Trophoblast cell (in vitro differentiated cells and primary cell): ENCODE data around the gene STYXL1.

Experiments
- DNase-seq, 2 donors: peaks; one replicate each; pipeline ENCODE4 v3.0.0-alpha.2; 2016
- H2AFZ ChIP-seq: 2 replicates; pipeline ENCODE4 v1.6.1; 2013; ENCODE audit warnings: low read length, moderate library complexity, mild to moderate bottlenecking; ENCODE audit not compliant: insufficient read depth, poor library complexity
- H2AK5ac ChIP-seq: 2 replicates; pipeline ENCODE4 v1.6.1; 2013; ENCODE audit warnings: mild to moderate bottlenecking, low read length
- H2BK120ac ChIP-seq: 2 replicates; pipeline ENCODE4 v1.6.1; 2013; ENCODE audit warnings: low read length, mild to moderate bottlenecking, moderate library complexity; ENCODE audit not compliant: insufficient read depth, poor library complexity
- H2BK12ac ChIP-seq: 2 replicates; pipeline ENCODE4 v1.6.1; 2013; ENCODE audit warnings: mild to moderate bottlenecking, low read length, moderate library complexity
- H2BK5ac ChIP-seq: 2 replicates; pipeline ENCODE4 v1.6.1; 2013; ENCODE audit warnings: low read length, low read depth, moderate library complexity, mild to moderate bottlenecking; ENCODE audit not compliant: poor library complexity
- H3K14ac ChIP-seq: 2 replicates; pipeline ENCODE4 v1.6.1; 2013; ENCODE audit warnings: mild to moderate bottlenecking, low read length
- H3K18ac ChIP-seq: 2 replicates; pipeline ENCODE4 v1.6.1; 2013; ENCODE audit warnings: mild to moderate bottlenecking, low read length
- H3K23ac ChIP-seq: 2 replicates; pipeline ENCODE4 v1.6.1; 2013; ENCODE audit warnings: low read length
- H3K27ac ChIP-seq: 2 replicates; pipeline ENCODE4 v1.5.1; 2013; ENCODE audit warnings: low read depth, mild to moderate bottlenecking, inconsistent platforms, low read length, moderate library complexity
- H3K27me3 ChIP-seq: 2 replicates; pipeline ENCODE4 v1.6.1; 2013; ENCODE audit warnings: inconsistent platforms, mild to moderate bottlenecking, low read length, moderate library complexity; ENCODE audit not compliant: insufficient read depth
- H3K36me3 ChIP-seq, 2 experiments: 1 replicate in 1 of 2; 2 replicates in 1 of 2; pipeline ENCODE4 v1.6.1; 2013; ENCODE audit warnings: low read length in 2 of 2, mild to moderate bottlenecking in 2 of 2, moderate library complexity in 1 of 2; ENCODE audit not compliant: insufficient read depth in 2 of 2, control insufficient read depth in 1 of 2
- H3K4ac ChIP-seq: 2 replicates; pipeline ENCODE4 v1.6.1; 2013; ENCODE audit warnings: low read depth, mild to moderate bottlenecking, low read length, moderate library complexity
- H3K4me1 ChIP-seq, 2 experiments: 1 replicate in 1 of 2; 2 replicates in 1 of 2; pipeline ENCODE4 v1.6.1; 2013; ENCODE audit warnings: low read length in 2 of 2, mild to moderate bottlenecking in 2 of 2, moderate library complexity in 1 of 2; ENCODE audit not compliant: insufficient read depth in 2 of 2, control insufficient read depth in 1 of 2
- H3K4me2 ChIP-seq: 2 replicates; pipeline ENCODE4 v1.6.1; 2013; ENCODE audit warnings: inconsistent platforms, mild to moderate bottlenecking, low read length, moderate library complexity
- H3K4me3 ChIP-seq: 2 replicates; pipeline ENCODE4 v1.5.1; 2013; ENCODE audit warnings: mild to moderate bottlenecking, low read depth, low read length, inconsistent platforms
- H3K79me1 ChIP-seq: one replicate; pipeline ENCODE4 v1.6.1; 2013; ENCODE audit warnings: low read length
- H3K79me2 ChIP-seq: 2 replicates; pipeline ENCODE4 v1.6.1; 2013; ENCODE audit warnings: low read length, mild to moderate bottlenecking; ENCODE audit not compliant: control insufficient read depth, insufficient read depth, poor library complexity
- H3K9ac ChIP-seq: 2 replicates; pipeline ENCODE4 v1.6.1; 2013; ENCODE audit warnings: mild to moderate bottlenecking, low read length
- H3K9me3 ChIP-seq: 2 replicates; pipeline ENCODE4 v1.6.1; 2013; ENCODE audit warnings: low read depth, mild to moderate bottlenecking, control low read depth, inconsistent platforms, low read length; ENCODE audit not compliant: insufficient read depth
- H4K12ac ChIP-seq: 2 replicates; pipeline ENCODE4 v1.6.1; 2013; ENCODE audit warnings: low read depth, mild to moderate bottlenecking, low read length, moderate library complexity
- H4K8ac ChIP-seq: 2 replicates; pipeline ENCODE4 v1.6.1; 2013; ENCODE audit warnings: low read depth, mild to moderate bottlenecking, low read length, moderate library complexity
- H4K91ac ChIP-seq: one replicate; pipeline ENCODE4 v1.6.1; 2013; ENCODE audit warnings: low read depth, mild to moderate bottlenecking, low read length, moderate library complexity
- WGBS: extraction: QIAGEN DNeasy Blood & Tissue Kit; methylation state at CpG from one replicate; pipeline ENCODE4 v1.1.7; 2013; ENCODE audit warnings: missing lambda C conversion rate; ENCODE audit not compliant: insufficient read length, insufficient coverage; ENCODE audit errors: extremely low coverage; 5-methylcytosine and 5-hydroxymethylcytosine counted together

STYXL1 gene

DNA sequence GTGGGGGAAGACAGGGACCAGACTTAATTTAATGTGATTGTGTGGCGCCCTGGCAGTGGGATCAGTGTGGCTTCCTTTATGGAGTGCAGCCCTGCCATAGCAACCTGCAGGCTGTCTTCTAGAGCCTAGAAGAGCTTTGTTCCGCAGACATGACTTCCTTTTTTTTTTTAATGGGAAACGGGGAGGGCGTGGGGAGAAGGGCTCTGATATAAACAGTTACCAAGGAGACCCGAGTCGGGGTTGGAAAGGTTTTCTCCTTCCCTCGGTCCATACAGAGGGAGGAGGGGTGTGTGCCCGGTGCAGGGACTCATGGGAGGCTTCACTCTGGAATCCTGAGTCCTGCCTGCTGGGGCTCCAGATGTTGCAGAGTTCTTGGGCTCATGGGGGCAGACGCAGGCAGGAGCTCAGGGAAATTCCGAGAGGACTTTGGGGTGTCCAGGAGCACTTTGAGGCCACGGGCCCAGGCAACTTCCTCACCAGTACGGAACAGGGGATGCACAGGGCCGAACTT lies 80.3 kb downstream of the STYXL1 start:
- Histone ChIP-seq H3K9ac (no peak overlapping the region), H3K14ac (no peak overlapping the region), H4K12ac (no peak overlapping the region), H3K27me3 (no peaks in the 10 kb centered on the region), H3K79me2 (no peaks in the 10 kb centered on the region), H3K79me1 (no peaks in the 10 kb centered on the region), H3K36me3 (peaks cover 19% of the 10 kb centered on the region in 2 experiments), H3K4me1 (peaks cover 0 to 13% of the 10 kb centered on the region in 2 experiments), H2BK120ac (no peak overlapping the region), H2AK5ac (no peak overlapping the region), H2BK12ac (no peak overlapping the region), H3K9me3 (no peaks in the 10 kb centered on the region), H3K27ac (no peak overlapping the region), H4K8ac (no peak overlapping the region), H3K4me3 (no peak overlapping the region), H3K4me2 (no peak overlapping the region), H3K23ac (no peak overlapping the region), H3K4ac (no peak overlapping the region), H2AFZ (no peak overlapping the region), H4K91ac (no peak overlapping the region), H3K18ac (no peak overlapping the region), H2BK5ac (no peak overlapping the region)
- no CpG with 5 or more reads among the region's 13 CpGs for WGBS
- no peak for DNase-seq

DNA sequence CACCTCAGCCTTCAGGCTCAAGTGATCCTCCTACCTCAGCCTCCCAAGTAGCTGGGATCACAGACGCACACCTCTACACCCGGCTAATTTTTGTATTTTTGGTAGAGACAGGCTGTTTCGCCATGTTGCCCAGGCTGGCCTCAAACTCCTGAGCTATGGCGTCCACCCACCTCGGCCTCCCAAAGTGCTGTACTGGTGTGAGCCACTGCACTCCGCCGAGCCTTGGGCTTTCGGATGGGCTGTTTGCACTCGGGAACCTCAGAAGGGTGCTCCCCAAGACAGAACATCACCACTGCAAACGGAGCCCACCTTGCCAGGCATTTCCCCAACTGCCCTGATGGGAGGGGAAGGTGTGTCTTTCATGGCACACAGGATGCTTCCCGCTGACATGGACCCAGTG lies 80.7 kb downstream of the STYXL1 start:
- Histone ChIP-seq H3K4me3 (no peak overlapping the region), H2AK5ac (no peak overlapping the region), H4K8ac (no peak overlapping the region), H3K14ac (no peak overlapping the region), H2BK12ac (no peak overlapping the region), H3K23ac (no peak overlapping the region), H2BK120ac (no peak overlapping the region), H3K4ac (no peak overlapping the region), H3K9me3 (no peaks in the 10 kb centered on the region), H3K27ac (no peak overlapping the region), H3K27me3 (no peaks in the 10 kb centered on the region), H3K36me3 (peaks cover 19% of the 10 kb centered on the region in 2 experiments), H3K18ac (no peak overlapping the region), H4K12ac (no peak overlapping the region), H2BK5ac (no peak overlapping the region), H3K9ac (no peak overlapping the region), H2AFZ (no peak overlapping the region), H3K4me1 (peaks cover 0 to 13% of the 10 kb centered on the region in 2 experiments), H4K91ac (no peak overlapping the region), H3K4me2 (no peak overlapping the region), H3K79me1 (no peaks in the 10 kb centered on the region), H3K79me2 (no peaks in the 10 kb centered on the region)
- no peak for DNase-seq
- WGBS, result no CpG with 5 or more reads among the region's 11 CpGs

- peak; percentile 40 to 42 for DNase-seq
- no peak overlapping the region for H2BK12ac ChIP-seq
- no peak overlapping the region for H2AFZ ChIP-seq
- H3K14ac ChIP-seq, result no peak overlapping the region
- H3K18ac ChIP-seq, result no peak overlapping the region
- H3K4me1 ChIP-seq, result peaks cover 0 to 13% of the 10 kb centered on the region in 2 experiments
- H3K9me3 ChIP-seq, result no peaks in the 10 kb centered on the region
- H3K4ac ChIP-seq, result no peak overlapping the region
- no peaks in the 10 kb centered on the region for H3K27me3 ChIP-seq
- H3K4me3 ChIP-seq, result no peak overlapping the region
- H3K36me3 ChIP-seq, result peaks cover 19% of the 10 kb centered on the region in 2 experiments
- no peak overlapping the region for H4K8ac ChIP-seq
- no peak overlapping the region for H3K4me2 ChIP-seq
- H2BK120ac ChIP-seq, result no peak overlapping the region
- H3K27ac ChIP-seq, result no peak overlapping the region
- no peak overlapping the region for H3K9ac ChIP-seq
- no CpG with 5 or more reads among the region's 26 CpGs for WGBS
- no peak overlapping the region for H4K91ac ChIP-seq
- no peaks in the 10 kb centered on the region for H3K79me1 ChIP-seq
- no peaks in the 10 kb centered on the region for H3K79me2 ChIP-seq
- H4K12ac ChIP-seq, result no peak overlapping the region
- no peak overlapping the region for H2BK5ac ChIP-seq
- H2AK5ac ChIP-seq, result no peak overlapping the region
- no peak overlapping the region for H3K23ac ChIP-seq
Measured at GRCh38 chr7:75966190-75966961, 81.4 kb downstream of the STYXL1 start.

- Histone ChIP-seq H3K36me3 (peaks cover 19 to 20% of the 10 kb centered on the region in 2 experiments), H4K8ac (no peak overlapping the region), H3K9ac (no peak overlapping the region), H2AFZ (no peak overlapping the region), H2BK12ac (no peak overlapping the region), H4K91ac (no peak overlapping the region), H3K4me2 (no peak overlapping the region), H3K4me3 (no peak overlapping the region), H3K27me3 (no peaks in the 10 kb centered on the region), H3K79me1 (no peaks in the 10 kb centered on the region), H2AK5ac (no peak overlapping the region), H4K12ac (no peak overlapping the region), H3K27ac (no peak overlapping the region), H3K4me1 (peaks cover 0 to 13% of the 10 kb centered on the region in 2 experiments), H2BK120ac (no peak overlapping the region), H2BK5ac (no peak overlapping the region), H3K79me2 (no peaks in the 10 kb centered on the region), H3K18ac (no peak overlapping the region), H3K9me3 (no peaks in the 10 kb centered on the region), H3K14ac (no peak overlapping the region), H3K23ac (no peak overlapping the region), H3K4ac (no peak overlapping the region)
- DNase-seq, result peak in 1 of 2 donors; percentile 0
- WGBS, result no CpG with 5 or more reads among the region's 13 CpGs
Measured at GRCh38 chr7:75965617-75966016, 82.2 kb downstream of the STYXL1 start.
